ENCODE data around the gene CT47A1. TPM values are rescaled to one million over a fixed set of nuclear protein-coding genes. Genes with fewer than 3 reads are reported as not detected.

CT47A1 gene
- total RNA-seq = not detected in 2 replicates

GRCh38 chrX:120985660-120986059 is at the start of gene CT47A1:
TSS of gene CT47A1 (minus strand) at chrX:120985760. CDS start at chrX:120985529, 231 bp downstream.

GRCh38 chrX:120956500-120956899 is 29.1 kb downstream of the CT47A1 start, which contains the start of gene CT47A7:
TSS of gene CT47A7 (minus strand) at chrX:120956600. CDS start at chrX:120956345, 255 bp downstream.

Small RNA genes lying within 50 kb of the gene (small RNA-seq; reads per million reads assigned to genes)
- not detected for gene AL670379.1
- gene AL670379.10 = not detected
- not detected for gene AL670379.11
- not detected for gene AL670379.12
- gene AL670379.2 = not detected
- not detected for gene AL670379.3
- gene AL670379.4 = not detected
- gene AL670379.5 = not detected
- not detected for gene AL670379.6
- gene AL670379.7 = not detected
- not detected for gene AL670379.8
- gene AL670379.9 = not detected

Other genes starting within 250 kb of the CT47A1 start
- gene CT47B1, start 109.9 kb downstream of the CT47A1 start, total RNA-seq = not detected in 2 replicates
- gene CT47A11, start 48.6 kb downstream of the CT47A1 start, total RNA-seq = not detected in 2 replicates
- gene CT47A10, start 43.7 kb downstream of the CT47A1 start, total RNA-seq = not detected in 2 replicates
- not detected in 2 replicates for gene CT47A9, start 38.9 kb downstream of the CT47A1 start, total RNA-seq
- not detected in 2 replicates for gene CT47A8, start 34.0 kb downstream of the CT47A1 start, total RNA-seq
- not detected in 2 replicates for gene CT47A7, start 29.2 kb downstream of the CT47A1 start, total RNA-seq
- gene CT47A6, start 24.3 kb downstream of the CT47A1 start, total RNA-seq = not detected in 2 replicates
- not detected in 2 replicates for gene CT47A5, start 19.4 kb downstream of the CT47A1 start, total RNA-seq
- not detected in 2 replicates for gene CT47A4, start 14.6 kb downstream of the CT47A1 start, total RNA-seq
- gene CT47A3, start 9.7 kb downstream of the CT47A1 start, total RNA-seq = not detected in 2 replicates
- gene CT47A2, start 4.8 kb downstream of the CT47A1 start, total RNA-seq = not detected in 2 replicates
- 1.5 and 3.4 TPM in 2 replicates for gene GLUD2, start 61.9 kb upstream of the CT47A1 start, total RNA-seq

Data from thoracic aorta endothelial cell (primary cell).